Activated naive CD8-positive, alpha-beta T cell treated with anti-CD3 and anti-CD28 coated beads, Interleukin-2, amount 50 U/mL, for 16 hours (primary cell): ENCODE measurements around the gene ZBTB43.
"Not testable (repeated sequence)": the region's sequence is repeated elsewhere in the genome, so short reads cannot be mapped to it uniquely, and the experiment has no call there.

Experiments used
- DNase-seq: peaks from one replicate; pipeline ENCODE4 v3.0.0-alpha.2; 2020; ENCODE audit warnings: low read depth, low spot score

ZBTB43 gene

GRCh38 chr9:126791406-126792230, 13.2 kb upstream of the ZBTB43 start:
- no peak for DNase-seq

- DNase-seq: no peak
Measured at GRCh38 chr9:126793686-126794417, 11.0 kb upstream of the ZBTB43 start.

GRCh38 chr9:126794441-126794840, 10.4 kb upstream of the ZBTB43 start:
- DNase-seq: no peak

- DNase-seq: no peak
Measured at GRCh38 chr9:126796758-126797157, 8.1 kb upstream of the ZBTB43 start.

- DNase-seq: no peak
Measured at GRCh38 chr9:126797903-126798302, 6.9 kb upstream of the ZBTB43 start.

GRCh38 chr9:126799034-126799433, 5.8 kb upstream of the ZBTB43 start:
- DNase-seq: no peak

- no peak for DNase-seq
Measured at GRCh38 chr9:126802318-126803059, 2.4 kb upstream of the ZBTB43 start.

- no peak for DNase-seq
Measured at GRCh38 chr9:126804198-126804695, 593 bp upstream of the ZBTB43 start.

- peak; percentile 51 for DNase-seq
Measured at GRCh38 chr9:126805554-126806262, 868 bp downstream of the ZBTB43 start.

GRCh38 chr9:126806336-126806735, 1.5 kb downstream of the ZBTB43 start:
- no peak for DNase-seq

- DNase-seq: no peak
Measured at GRCh38 chr9:126809068-126809467, 4.2 kb downstream of the ZBTB43 start.

- not testable (repeated sequence) for DNase-seq
Measured at GRCh38 chr9:126810221-126810620, 5.4 kb downstream of the ZBTB43 start.

GRCh38 chr9:126813072-126813471, 8.2 kb downstream of the ZBTB43 start:
- DNase-seq: no peak

- no peak for DNase-seq
Measured at GRCh38 chr9:126814091-126814490, 9.3 kb downstream of the ZBTB43 start.

GRCh38 chr9:126817615-126818014, 12.8 kb downstream of the ZBTB43 start:
- DNase-seq: not testable (repeated sequence)

GRCh38 chr9:126818482-126818881, 13.6 kb downstream of the ZBTB43 start:
- no peak for DNase-seq

GRCh38 chr9:126819482-126819881, 14.6 kb downstream of the ZBTB43 start:
- DNase-seq: no peak

- DNase-seq: no peak
Measured at GRCh38 chr9:126822278-126822677, 17.4 kb downstream of the ZBTB43 start.

GRCh38 chr9:126822873-126823272, 18.0 kb downstream of the ZBTB43 start:
- DNase-seq: no peak

GRCh38 chr9:126824052-126824451, 19.2 kb downstream of the ZBTB43 start:
- DNase-seq: not testable (repeated sequence)

- DNase-seq: no peak
Measured at GRCh38 chr9:126827227-126827626, 22.4 kb downstream of the ZBTB43 start.
